A549 (cell line): ENCODE measurements around the gene MZT2A.
"Not testable (repeated sequence)": the region's sequence is repeated elsewhere in the genome, so short reads cannot be mapped to it uniquely, and the experiment has no call there.

ENCODE experiments used
- REST ChIP-seq: fragments of 200-600 bp; sonication (generic); IDR thresholded peaks from 2 replicates; pipeline ENCODE4 v1.6.1; 2016; ENCODE audit warnings: antibody characterized with exemption, mild to moderate bottlenecking, moderate library complexity
- TF ChIP-seq, protein P1 (sequence below): fragments of >200 bp; sonication (Bioruptor Twin); formaldehyde crosslinking; IDR thresholded peaks from 3 replicates; pipeline ENCODE4 v1.5.1; 2016

- TF ChIP-seq, protein P1, sequence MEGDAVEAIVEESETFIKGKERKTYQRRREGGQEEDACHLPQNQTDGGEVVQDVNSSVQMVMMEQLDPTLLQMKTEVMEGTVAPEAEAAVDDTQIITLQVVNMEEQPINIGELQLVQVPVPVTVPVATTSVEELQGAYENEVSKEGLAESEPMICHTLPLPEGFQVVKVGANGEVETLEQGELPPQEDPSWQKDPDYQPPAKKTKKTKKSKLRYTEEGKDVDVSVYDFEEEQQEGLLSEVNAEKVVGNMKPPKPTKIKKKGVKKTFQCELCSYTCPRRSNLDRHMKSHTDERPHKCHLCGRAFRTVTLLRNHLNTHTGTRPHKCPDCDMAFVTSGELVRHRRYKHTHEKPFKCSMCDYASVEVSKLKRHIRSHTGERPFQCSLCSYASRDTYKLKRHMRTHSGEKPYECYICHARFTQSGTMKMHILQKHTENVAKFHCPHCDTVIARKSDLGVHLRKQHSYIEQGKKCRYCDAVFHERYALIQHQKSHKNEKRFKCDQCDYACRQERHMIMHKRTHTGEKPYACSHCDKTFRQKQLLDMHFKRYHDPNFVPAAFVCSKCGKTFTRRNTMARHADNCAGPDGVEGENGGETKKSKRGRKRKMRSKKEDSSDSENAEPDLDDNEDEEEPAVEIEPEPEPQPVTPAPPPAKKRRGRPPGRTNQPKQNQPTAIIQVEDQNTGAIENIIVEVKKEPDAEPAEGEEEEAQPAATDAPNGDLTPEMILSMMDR, result not testable (repeated sequence)
- TF ChIP-seq REST, result not testable (repeated sequence)
These were observed 19.2 kb upstream of the MZT2A start for GRCh38 chr2:131511291-131511968.
